Tibial nerve (tissue), 4 donors: ENCODE data around the gene NANOG.

Experiments
- EP300 ChIP-seq, 2 donors: sonication (generic); formaldehyde crosslinking; IDR thresholded peaks; one replicate each; pipeline ENCODE4 v1.6.1; 2017; ENCODE audit warnings: antibody characterized with exemption in 2 of 2, mild to moderate bottlenecking in 1 of 2
- POLR2A ChIP-seq, 2 donors: fragments of 450-650 bp; IDR thresholded peaks; one replicate each; pipeline ENCODE4 v1.6.1; 2017; ENCODE audit warnings: antibody characterized with exemption in 2 of 2, mild to moderate bottlenecking in 2 of 2, moderate library complexity in 2 of 2
- TF ChIP-seq, protein P1 (sequence below), 5 experiments: fragments of 200-600 bp in 3 of 5; fragments of 450-650 bp in 2 of 5; sonication (generic) in 3 of 5; IDR thresholded peaks; one replicate each; pipeline ENCODE4 v1.5.1; 2016 to 2019; ENCODE audit warnings: antibody characterized with exemption in 5 of 5, mild to moderate bottlenecking in 3 of 5, moderate library complexity in 2 of 5

DNA sequence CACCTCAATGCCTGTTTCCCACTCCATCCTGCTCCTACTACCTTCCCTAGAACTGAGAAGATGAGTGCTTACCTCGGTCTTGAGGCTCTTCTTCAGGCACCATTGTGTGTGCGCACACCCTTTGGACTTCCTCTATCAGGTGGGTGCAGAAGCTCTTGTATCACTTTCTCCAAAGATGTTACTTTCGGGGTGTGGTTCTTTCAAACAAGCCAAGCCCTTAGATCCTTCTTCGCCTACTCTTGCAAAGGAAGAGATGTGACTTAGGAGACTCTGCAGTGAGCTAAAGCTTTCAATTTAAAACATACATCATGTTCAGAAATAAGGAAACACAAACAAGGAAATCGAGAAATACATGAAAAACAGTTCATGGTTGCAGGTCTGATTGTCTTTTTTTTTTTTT, 42.0 kb upstream of the NANOG start, which contains the start of gene CLEC4C:
- TF ChIP-seq, protein P1, sequence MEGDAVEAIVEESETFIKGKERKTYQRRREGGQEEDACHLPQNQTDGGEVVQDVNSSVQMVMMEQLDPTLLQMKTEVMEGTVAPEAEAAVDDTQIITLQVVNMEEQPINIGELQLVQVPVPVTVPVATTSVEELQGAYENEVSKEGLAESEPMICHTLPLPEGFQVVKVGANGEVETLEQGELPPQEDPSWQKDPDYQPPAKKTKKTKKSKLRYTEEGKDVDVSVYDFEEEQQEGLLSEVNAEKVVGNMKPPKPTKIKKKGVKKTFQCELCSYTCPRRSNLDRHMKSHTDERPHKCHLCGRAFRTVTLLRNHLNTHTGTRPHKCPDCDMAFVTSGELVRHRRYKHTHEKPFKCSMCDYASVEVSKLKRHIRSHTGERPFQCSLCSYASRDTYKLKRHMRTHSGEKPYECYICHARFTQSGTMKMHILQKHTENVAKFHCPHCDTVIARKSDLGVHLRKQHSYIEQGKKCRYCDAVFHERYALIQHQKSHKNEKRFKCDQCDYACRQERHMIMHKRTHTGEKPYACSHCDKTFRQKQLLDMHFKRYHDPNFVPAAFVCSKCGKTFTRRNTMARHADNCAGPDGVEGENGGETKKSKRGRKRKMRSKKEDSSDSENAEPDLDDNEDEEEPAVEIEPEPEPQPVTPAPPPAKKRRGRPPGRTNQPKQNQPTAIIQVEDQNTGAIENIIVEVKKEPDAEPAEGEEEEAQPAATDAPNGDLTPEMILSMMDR (IDR thresholded peaks at IDR 0.05), result no peak
- TF ChIP-seq POLR2A (IDR thresholded peaks at IDR 0.05), result no peak
- no peak for TF ChIP-seq EP300 (IDR thresholded peaks at IDR 0.05)
